ENCODE measurements around the gene INTS1.

DNA sequence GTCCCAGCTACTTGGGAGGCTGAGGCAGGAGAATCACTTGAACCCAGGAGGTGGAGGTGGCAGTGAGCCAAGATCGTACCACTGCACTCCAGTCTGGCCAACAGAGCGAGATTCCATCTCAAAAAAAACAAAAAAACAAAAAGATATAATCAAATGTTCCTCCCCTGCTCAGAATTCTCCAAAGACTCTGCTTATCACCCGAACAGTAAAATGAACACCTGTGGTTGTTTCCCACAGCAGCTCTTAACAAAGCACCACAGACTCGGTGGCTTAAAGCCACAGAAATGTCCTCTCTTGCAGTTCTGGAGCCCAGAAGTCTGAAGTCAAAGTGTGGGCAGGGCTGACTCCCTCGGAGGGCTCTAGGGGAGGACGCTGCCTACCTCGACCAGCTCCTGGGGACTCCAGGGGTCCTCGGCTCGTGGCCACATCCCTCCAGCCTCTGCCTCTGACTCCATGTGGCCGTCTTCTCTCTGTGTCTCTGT, 4.1 kb upstream of the INTS1 start:
- no peak for TF ChIP-seq GATA2 (IDR thresholded peaks at IDR 0.05; ENCODE audit: low read depth, low read length)
- no peak for TF ChIP-seq GATA3 (IDR thresholded peaks at IDR 0.05; ENCODE audit: low read depth, low read length)
